DMS 273 treated with DMSO at 0.1 percent for 48 hours (cell line): ENCODE results near the gene LDLR.
"Not testable (repeated sequence)": the region's sequence is repeated elsewhere in the genome, so short reads cannot be mapped to it uniquely, and the experiment has no call there.

Experiments used
- DNase-seq: peaks from one replicate; lab custom pipeline; 2025; lab: John Stamatoyannopoulos, UW

Gene LDLR

GRCh38 chr19:11173516-11174155 is 84.4 kb downstream of the LDLR start:
- DNase-seq = no peak

GRCh38 chr19:11174336-11174735 is 85.1 kb downstream of the LDLR start:
- peak; percentile 77 for DNase-seq

- no peak for DNase-seq
Measured at GRCh38 chr19:11175920-11176319, 86.7 kb downstream of the LDLR start.

- no peak for DNase-seq
Measured at GRCh38 chr19:11176466-11177193, 87.4 kb downstream of the LDLR start.

GRCh38 chr19:11177592-11177991 is 88.3 kb downstream of the LDLR start:
- no peak for DNase-seq

GRCh38 chr19:11179145-11179465 is 89.8 kb downstream of the LDLR start:
- DNase-seq = not testable (repeated sequence)

GRCh38 chr19:11179716-11180297 is 90.5 kb downstream of the LDLR start:
- DNase-seq = no peak

- DNase-seq = no peak
Measured at GRCh38 chr19:11180346-11180745, 91.1 kb downstream of the LDLR start.

- DNase-seq = not testable (repeated sequence)
Measured at GRCh38 chr19:11180975-11181374, 91.7 kb downstream of the LDLR start.

GRCh38 chr19:11181488-11181887 is 92.2 kb downstream of the LDLR start:
- DNase-seq = no peak
